Measurements from ENCODE around the gene APEH.

APEH gene

DNA sequence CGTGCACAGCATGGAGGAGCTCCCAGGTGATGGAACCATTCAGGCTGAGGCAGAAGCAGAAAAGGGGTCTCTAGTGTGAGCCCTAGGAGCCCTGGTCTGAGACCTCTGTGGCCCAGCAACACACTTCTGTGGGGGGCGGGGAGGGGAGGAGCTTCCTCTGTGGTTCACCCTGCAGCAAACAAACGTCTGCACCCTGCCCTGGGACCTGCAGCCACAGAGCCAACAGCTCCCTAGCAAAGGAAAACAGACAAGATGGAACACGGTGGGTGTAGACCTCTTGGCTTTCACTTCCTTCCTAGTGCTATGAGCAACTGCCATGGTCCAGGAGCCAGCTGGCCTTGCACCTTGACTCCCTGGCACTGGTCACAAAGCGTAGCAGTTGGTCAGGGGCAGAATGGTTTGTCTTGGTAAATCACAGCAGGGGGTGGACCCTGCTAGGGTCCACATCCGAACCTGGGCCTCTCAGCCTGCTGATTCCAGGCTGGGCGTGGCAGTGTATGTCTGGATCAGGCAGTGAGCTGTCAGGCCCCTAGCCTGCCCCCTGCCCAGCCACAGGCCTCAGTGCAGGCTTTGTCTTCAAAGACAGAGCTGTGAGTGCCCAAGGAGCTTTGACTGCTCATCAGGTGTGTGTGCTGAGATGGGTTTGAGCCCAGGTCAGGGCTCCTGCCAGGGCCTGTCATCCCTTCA lies 38.6 kb downstream of the APEH start:
- TF ChIP-seq L3MBTL2 (conservative IDR thresholded peaks at IDR 0.05) = no peak
- ChIA-PET POLR2A (interaction anchor here (0.7 to 1.8 kb wide), 3 partner anchors 9 to 243 kb away, joined by 3 to 6 read pairs (median 3); partner anchors contain the start of gene IP6K1), CTCF (no interaction called here)
- DNase-seq (ENCODE audit: extremely low spot score) = no peak

DNA sequence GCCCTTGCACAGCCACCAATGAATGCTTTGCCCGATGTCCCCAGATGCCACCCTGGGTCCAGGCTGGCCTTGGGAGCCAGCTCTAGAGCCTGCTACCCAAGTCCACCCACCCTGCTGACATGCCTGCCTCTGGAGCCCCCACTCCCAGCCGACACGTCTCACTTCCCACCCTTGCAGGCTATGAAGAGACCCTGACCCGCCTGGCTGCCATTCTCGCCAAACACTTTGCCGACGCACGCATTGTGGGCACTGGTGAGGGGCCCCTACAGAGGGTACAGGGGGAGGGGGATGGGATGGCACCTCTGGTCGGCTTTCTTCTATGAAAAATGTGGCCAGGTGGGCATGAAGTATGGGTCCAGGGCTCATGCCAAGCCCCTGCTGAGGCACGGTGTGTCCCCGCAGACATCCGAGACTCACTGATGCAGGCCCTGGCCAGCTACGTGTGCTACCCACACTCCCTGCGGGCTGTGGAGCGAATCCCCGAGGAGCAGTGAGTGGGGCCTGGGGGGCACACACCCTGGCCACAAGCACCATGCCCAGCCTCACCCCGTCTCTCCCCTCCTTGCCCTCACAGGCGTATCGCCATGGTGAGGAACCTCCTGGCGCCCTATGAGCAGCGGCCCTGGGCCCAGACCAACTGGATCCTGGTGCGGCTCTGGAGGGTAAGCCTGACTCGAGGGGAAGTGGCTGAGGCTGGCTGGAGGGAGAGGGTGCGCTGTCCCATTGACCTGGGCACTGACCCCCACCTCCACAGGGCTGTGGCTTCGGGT lies 39.4 kb downstream of the APEH start:
- ChIA-PET POLR2A (interaction anchor here (0.7 to 1.8 kb wide), 3 partner anchors 8 to 73 kb away, joined by 3 to 6 read pairs (median 4); partner anchors contain the start of gene IP6K1), CTCF (no interaction called here)
- no peak for DNase-seq (ENCODE audit: extremely low spot score)
- no peak for TF ChIP-seq ARNT (IDR thresholded peaks at IDR 0.05)
- no peak for TF ChIP-seq FOXM1 (IDR thresholded peaks at IDR 0.05; ENCODE audit: borderline replicate concordance)
- TF ChIP-seq FOXK2 (IDR thresholded peaks at IDR 0.05) = no peak
- TF ChIP-seq ELF4 (IDR thresholded peaks at IDR 0.05) = no peak
- no peak for TF ChIP-seq ZNF384 (IDR thresholded peaks at IDR 0.05)
- TF ChIP-seq L3MBTL2 (conservative IDR thresholded peaks at IDR 0.05) = no peak
- TF ChIP-seq, protein P1, sequence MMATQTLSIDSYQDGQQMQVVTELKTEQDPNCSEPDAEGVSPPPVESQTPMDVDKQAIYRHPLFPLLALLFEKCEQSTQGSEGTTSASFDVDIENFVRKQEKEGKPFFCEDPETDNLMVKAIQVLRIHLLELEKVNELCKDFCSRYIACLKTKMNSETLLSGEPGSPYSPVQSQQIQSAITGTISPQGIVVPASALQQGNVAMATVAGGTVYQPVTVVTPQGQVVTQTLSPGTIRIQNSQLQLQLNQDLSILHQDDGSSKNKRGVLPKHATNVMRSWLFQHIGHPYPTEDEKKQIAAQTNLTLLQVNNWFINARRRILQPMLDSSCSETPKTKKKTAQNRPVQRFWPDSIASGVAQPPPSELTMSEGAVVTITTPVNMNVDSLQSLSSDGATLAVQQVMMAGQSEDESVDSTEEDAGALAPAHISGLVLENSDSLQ (IDR thresholded peaks at IDR 0.05) = no peak
- TF ChIP-seq BHLHE40 (IDR thresholded peaks at IDR 0.05; ENCODE audit: borderline replicate concordance) = no peak
- no peak for TF ChIP-seq SUZ12 (IDR thresholded peaks at IDR 0.05)

DNA sequence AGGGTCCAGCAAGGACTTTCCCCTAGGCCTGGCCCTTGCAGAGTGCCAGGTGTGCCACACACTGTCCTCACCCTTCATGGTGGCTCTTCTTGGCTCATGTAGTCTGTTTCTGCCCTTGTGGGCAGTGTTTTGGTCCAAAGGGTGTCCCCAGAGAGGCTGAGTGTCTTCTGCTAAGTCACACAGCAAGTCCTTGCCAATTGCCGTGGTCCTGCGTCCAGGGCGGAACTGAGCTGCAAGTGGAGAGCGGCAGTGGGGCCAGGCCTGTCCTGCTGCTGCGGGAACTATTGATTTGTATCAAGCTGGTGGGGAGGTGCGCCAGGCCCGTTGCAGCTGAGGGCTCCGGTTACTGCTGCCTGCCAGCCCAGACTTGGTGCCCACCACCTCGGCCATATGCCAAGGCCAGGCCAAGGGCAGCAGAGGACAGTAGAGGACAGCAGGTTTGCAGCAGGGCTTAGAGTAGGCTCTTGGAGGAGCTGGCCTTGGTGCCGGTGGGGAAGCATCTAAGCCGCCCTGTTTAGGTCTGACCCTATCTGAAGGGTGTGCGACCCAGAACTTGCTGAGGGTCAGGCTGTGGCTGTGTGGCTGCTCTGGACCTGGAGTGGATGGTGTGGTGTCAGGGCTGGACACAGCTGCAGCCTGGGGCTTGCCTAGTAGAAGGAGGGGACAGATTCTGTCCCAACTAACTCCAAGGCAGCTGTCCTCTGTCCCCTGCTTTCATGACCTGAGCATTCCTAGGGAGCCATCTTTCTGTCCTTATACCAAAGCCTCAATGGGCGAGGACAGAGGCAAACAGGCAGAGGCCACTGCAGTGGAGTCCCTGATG lies 40.8 kb downstream of the APEH start:
- ChIA-PET CTCF (no interaction called here), POLR2A (interaction anchor here (1.5 kb wide), 1 partner anchor 9 kb away, joined by 4 read pairs; no protein-coding TSS in a partner anchor)
- DNase-seq (ENCODE audit: extremely low spot score) = no peak
- TF ChIP-seq ARNT (IDR thresholded peaks at IDR 0.05) = no peak
- no peak for TF ChIP-seq BHLHE40 (IDR thresholded peaks at IDR 0.05; ENCODE audit: borderline replicate concordance)
- TF ChIP-seq SP1 (IDR thresholded peaks at IDR 0.05) = no peak
- TF ChIP-seq L3MBTL2 (conservative IDR thresholded peaks at IDR 0.05) = no peak
- no peak for TF ChIP-seq NFRKB (IDR thresholded peaks at IDR 0.05)
- TF ChIP-seq ZNF384 (IDR thresholded peaks at IDR 0.05) = no peak
- TF ChIP-seq FOXM1 (IDR thresholded peaks at IDR 0.05; ENCODE audit: borderline replicate concordance) = no peak
- no peak for TF ChIP-seq HDGF (IDR thresholded peaks at IDR 0.05; ENCODE audit: borderline replicate concordance)
- TF ChIP-seq TARDBP (IDR thresholded peaks at IDR 0.05) = no peak
- TF ChIP-seq SUZ12 (IDR thresholded peaks at IDR 0.05) = no peak

DNA sequence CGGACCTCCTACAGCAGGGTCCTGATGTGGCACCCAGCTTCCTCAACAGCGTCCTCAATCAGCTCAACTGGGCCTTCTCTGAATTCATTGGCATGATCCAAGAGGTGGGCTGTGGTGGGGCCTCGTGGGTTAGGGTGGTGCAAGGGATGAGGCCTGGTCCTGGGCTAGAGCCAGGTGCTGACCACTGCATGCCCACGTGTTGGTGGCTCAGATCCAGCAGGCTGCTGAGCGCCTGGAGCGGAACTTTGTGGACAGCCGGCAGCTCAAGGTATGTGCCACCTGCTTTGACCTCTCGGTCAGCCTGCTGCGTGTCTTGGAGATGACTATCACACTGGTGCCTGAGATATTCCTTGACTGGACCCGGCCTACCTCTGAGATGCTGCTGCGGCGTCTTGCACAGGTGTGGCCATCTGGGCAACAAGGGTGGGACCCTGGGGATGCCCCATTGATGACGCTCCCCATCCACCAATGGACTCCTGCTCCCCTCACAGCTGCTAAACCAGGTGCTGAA lies 41.5 kb downstream of the APEH start:
- CTCF ChIA-PET = no interaction called here
- DNase-seq (ENCODE audit: extremely low spot score) = no peak
- POLR2A ChIA-PET = no interaction called here
- TF ChIP-seq CTBP1 (IDR thresholded peaks at IDR 0.05; ENCODE audit: borderline replicate concordance) (no peak), NFRKB (IDR thresholded peaks at IDR 0.05) (no peak), HDGF (IDR thresholded peaks at IDR 0.05; ENCODE audit: borderline replicate concordance) (no peak), SP1 (IDR thresholded peaks at IDR 0.05) (no peak), FOXM1 (IDR thresholded peaks at IDR 0.05; ENCODE audit: borderline replicate concordance) (no peak), FOXA1 (IDR thresholded peaks at IDR 0.05) (no peak), L3MBTL2 (conservative IDR thresholded peaks at IDR 0.05) (no peak), ELF4 (IDR thresholded peaks at IDR 0.05) (no peak), FOXK2 (IDR thresholded peaks at IDR 0.05) (no peak), ZNF384 (IDR thresholded peaks at IDR 0.05) (no peak), LEF1 (IDR thresholded peaks at IDR 0.05; ENCODE audit: borderline replicate concordance) (no peak)
- TF ChIP-seq, protein P1 (IDR thresholded peaks at IDR 0.05) = no peak

DNA sequence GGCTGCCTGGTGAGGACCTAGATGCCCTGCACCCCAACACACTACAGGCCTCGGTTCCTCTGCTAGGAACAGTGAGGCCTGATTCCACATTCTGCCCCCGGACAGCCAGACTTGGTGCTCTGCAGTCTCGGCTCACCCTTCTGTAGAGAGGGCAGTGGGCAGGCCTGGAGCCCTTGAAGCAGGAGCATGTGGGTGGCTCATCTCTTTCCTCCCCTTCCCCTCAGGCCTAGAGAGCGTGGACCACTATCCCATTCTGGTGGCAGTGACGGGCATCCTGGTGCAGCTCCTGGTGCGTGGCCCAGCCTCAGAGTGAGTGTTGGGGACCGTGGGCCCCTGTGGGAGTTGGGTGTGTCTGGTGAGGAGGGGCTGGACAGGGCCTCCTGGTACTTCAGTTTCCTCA lies 42.0 kb downstream of the APEH start:
- TF ChIP-seq, protein P1 (IDR thresholded peaks at IDR 0.05) = no peak
- no peak for TF ChIP-seq FOXM1 (IDR thresholded peaks at IDR 0.05; ENCODE audit: borderline replicate concordance)
- TF ChIP-seq NFRKB (IDR thresholded peaks at IDR 0.05) = no peak
- CTCF ChIA-PET = no interaction called here
- DNase-seq (ENCODE audit: extremely low spot score) = no peak
- POLR2A ChIA-PET = no interaction called here

DNA sequence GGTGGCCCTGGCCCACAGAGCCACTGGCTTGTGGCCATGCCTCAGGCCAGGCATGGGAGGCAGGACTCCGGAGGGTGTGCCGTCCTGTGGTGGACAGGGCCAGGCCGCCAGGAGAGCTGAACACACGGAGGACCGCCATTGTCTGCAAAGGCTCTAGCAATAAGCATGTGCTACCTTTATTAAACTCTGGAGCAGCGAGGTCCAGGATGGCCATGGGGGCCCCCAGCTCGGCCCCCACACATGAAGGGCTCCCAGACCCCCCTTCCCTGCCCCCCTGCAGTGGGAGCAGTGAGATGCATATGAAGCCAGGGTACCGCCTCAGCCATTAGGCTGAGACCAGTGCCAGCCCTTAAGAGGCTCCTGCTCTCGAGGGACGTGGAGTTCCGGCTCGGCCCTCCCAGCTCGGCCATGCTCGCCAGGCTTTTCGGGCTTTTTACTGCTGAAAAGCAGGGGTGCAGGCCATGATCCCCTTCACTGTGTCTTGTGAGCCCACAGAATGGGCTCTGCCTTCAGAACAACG lies 42.6 kb downstream of the APEH start:
- CTCF ChIA-PET = no interaction called here
- DNase-seq (ENCODE audit: extremely low spot score) = no peak
- TF ChIP-seq HDGF (IDR thresholded peaks at IDR 0.05; ENCODE audit: borderline replicate concordance) = no peak
- TF ChIP-seq FOXM1 (IDR thresholded peaks at IDR 0.05; ENCODE audit: borderline replicate concordance) = no peak
- TF ChIP-seq ARNT (IDR thresholded peaks at IDR 0.05) = no peak
- no peak for TF ChIP-seq L3MBTL2 (conservative IDR thresholded peaks at IDR 0.05)
- no peak for TF ChIP-seq LEF1 (IDR thresholded peaks at IDR 0.05; ENCODE audit: borderline replicate concordance)
- POLR2A ChIA-PET = no interaction called here
